ENCODE data around the gene COL12A1.

DNA sequence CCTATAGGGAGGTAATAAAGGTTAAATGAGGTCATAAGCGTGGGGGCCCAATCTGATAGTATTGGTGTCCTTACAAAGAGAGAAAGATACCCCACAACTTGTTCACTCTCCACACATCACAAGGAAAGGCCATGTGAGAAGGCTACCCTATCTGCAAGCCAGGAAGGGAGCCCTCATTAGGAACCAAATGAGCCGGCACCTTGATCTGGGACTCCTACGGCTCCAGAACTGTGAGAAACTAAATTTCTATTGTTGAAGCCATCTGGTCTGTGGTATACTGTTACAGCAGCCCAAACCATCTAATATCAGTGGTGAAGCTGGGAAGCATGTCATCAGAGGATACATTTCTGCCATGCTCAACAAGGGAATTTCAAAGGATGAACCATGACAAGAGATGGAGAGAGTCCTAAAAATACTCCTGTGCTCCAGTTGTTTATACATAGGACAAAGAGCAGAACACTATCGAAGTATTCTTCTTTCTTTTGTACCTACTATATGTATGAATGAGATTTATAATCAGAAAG, 27.3 kb upstream of the COL12A1 start:
- TF ChIP-seq CEBPZ (IDR thresholded peaks at IDR 0.05; ENCODE audit: low read depth, low read length), result no peak
- TF ChIP-seq CHD4 (IDR thresholded peaks at IDR 0.05), result no peak
- TF ChIP-seq PAX8 (IDR thresholded peaks at IDR 0.05), result no peak
- TF ChIP-seq KDM1A (IDR thresholded peaks at IDR 0.05; ENCODE audit: borderline replicate concordance), result no peak
- TF ChIP-seq NRF1 (conservative IDR thresholded peaks at IDR 0.05; ENCODE audit: low read depth, low read length), result no peak
- TF ChIP-seq, protein P1, sequence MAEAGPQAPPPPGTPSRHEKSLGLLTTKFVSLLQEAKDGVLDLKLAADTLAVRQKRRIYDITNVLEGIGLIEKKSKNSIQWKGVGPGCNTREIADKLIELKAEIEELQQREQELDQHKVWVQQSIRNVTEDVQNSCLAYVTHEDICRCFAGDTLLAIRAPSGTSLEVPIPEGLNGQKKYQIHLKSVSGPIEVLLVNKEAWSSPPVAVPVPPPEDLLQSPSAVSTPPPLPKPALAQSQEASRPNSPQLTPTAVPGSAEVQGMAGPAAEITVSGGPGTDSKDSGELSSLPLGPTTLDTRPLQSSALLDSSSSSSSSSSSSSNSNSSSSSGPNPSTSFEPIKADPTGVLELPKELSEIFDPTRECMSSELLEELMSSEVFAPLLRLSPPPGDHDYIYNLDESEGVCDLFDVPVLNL (IDR thresholded peaks at IDR 0.05; ENCODE audit: low read depth, low read length), result no peak
- TF ChIP-seq POLR2AphosphoS2 (IDR thresholded peaks at IDR 0.05; ENCODE audit: low read depth, low read length), result no peak
